Brain microvascular endothelial cell (primary cell): ENCODE results near the gene HEPN1.

ENCODE experiments used
- DNase-seq: peaks from one replicate; pipeline ENCODE4 v3.0.0-alpha.2; 2020
- H3K27ac ChIP-seq: fragments of 250-450 bp; sonication (Bioruptor Pico); 2 replicates; pipeline ENCODE4 v1.5.1; 2020; ENCODE audit warnings: mild to moderate bottlenecking, moderate library complexity
- H3K27me3 ChIP-seq: fragments of 250-450 bp; sonication (Bioruptor Pico); replicated peaks from 2 replicates; pipeline ENCODE4 v1.5.1; 2020; ENCODE audit warnings: mild to moderate bottlenecking
- H3K36me3 ChIP-seq: fragments of 250-450 bp; sonication (Bioruptor Pico); replicated peaks from 2 replicates; pipeline ENCODE4 v1.5.1; 2020; ENCODE audit warnings: mild to moderate bottlenecking
- H3K4me3 ChIP-seq: 2 replicates; pipeline ENCODE4 v1.5.1; 2011; ENCODE audit warnings: low read depth, mild to moderate bottlenecking, control low read depth, low read length, moderate library complexity
- in situ Hi-C: cut with HindIII; loops from 2 replicates; pipeline ENCODE4 v1.10.0; 2017; ENCODE audit warnings: low sequenced_read_pairs, low pct_ligation_motif_present
- TF ChIP-seq, protein P1 (sequence below): IDR thresholded peaks from 2 replicates; pipeline ENCODE4 v1.5.1; 2011; ENCODE audit warnings: low read depth, mild to moderate bottlenecking, moderate library complexity, low read length, control low read depth, inconsistent platforms; ENCODE audit errors: missing control alignments

Gene HEPN1

DNA sequence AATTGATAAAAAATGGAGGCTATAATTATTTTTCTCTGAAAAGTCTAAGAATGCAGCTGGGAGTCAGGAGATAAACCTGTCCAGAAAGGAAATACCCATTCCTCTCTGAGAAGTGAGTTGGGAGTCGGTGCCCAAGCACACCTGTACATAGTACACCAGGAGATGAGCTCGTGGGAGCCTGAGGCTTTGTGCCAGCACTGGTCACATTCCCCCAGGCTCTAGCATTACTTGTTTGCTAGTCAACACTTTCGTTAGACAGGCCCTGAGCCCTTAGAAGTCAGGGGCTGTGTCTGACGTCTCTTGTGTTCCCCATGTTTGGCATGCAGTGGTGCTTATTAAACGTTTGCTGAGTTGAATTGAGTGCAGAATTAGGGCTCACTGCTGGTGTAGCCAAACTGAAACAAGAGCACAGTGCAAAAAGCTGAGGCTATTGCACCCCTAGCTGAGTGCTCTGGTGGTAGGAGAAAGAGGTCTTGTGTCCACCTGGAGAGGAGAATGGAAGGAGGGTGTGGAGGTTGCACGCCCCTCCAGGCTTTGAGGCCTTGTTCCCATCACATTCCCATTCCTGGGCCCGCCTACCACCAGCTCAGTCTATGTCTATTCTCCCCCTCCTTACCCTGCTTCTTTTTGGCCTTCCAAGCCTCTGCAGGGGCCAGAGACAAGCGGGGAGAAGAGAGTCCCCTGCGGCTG, 28.2 kb upstream of the HEPN1 start:
- no peaks in the 10 kb centered on the region for H3K36me3 ChIP-seq
- TF ChIP-seq, protein P1, sequence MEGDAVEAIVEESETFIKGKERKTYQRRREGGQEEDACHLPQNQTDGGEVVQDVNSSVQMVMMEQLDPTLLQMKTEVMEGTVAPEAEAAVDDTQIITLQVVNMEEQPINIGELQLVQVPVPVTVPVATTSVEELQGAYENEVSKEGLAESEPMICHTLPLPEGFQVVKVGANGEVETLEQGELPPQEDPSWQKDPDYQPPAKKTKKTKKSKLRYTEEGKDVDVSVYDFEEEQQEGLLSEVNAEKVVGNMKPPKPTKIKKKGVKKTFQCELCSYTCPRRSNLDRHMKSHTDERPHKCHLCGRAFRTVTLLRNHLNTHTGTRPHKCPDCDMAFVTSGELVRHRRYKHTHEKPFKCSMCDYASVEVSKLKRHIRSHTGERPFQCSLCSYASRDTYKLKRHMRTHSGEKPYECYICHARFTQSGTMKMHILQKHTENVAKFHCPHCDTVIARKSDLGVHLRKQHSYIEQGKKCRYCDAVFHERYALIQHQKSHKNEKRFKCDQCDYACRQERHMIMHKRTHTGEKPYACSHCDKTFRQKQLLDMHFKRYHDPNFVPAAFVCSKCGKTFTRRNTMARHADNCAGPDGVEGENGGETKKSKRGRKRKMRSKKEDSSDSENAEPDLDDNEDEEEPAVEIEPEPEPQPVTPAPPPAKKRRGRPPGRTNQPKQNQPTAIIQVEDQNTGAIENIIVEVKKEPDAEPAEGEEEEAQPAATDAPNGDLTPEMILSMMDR: no peak
- no peak overlapping the region for H3K27ac ChIP-seq

DNA sequence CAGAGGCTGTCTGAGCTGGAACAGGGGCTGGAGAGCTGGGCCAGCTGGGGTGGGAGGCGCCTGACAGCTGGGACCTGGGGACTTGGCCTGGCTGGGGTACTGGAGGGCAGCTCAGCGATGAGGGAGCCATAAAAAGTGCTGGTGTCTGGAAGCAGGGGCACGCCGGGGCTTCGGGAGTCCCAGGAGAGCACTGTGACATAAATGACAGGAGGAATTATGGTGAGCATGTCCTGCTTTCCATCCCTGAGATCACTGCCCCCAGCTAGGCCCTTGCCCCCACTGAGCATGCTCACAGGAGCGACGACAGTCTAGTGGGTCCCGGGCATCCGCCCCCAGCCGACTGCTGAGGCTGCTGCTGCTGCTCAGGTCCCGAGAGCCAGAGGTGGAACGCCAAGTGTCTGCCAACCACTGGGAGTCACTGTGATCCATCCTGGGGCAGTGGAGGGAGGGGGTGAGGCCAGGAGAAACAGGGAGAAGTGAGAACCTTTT, 27.6 kb upstream of the HEPN1 start:
- TF ChIP-seq, protein P1: peak; percentile 36
- in situ Hi-C loops: no loop called here
- Histone ChIP-seq H3K36me3 (no peaks in the 10 kb centered on the region), H3K27me3 (no peaks in the 10 kb centered on the region), H3K4me3 (no peak overlapping the region), H3K27ac (no peak overlapping the region)
- no peak for DNase-seq

More for the DNA sequence above, 28.2 kb upstream of the HEPN1 start:
- Histone ChIP-seq H3K4me3 (no peak overlapping the region), H3K27me3 (no peaks in the 10 kb centered on the region)
- DNase-seq: no peak
- in situ Hi-C loops: no loop called here

DNA sequence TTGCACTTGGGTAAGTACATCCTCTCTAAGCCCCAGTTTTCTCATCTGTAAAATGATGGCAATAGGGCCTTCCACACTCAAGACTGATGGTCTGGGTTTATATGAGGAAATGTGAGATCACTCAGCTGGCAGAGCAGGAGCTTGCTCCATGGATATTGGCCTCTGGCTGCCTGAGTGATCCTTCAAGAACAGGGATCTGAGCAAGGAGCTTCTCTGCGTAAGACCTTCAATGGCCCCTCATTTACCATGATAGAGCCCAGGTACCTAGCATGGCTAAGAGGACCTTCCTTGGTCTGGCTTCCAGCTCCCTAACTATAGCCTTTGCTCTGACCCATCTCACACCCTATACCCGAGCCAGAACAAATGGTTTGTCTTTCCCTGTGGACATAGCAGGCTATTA, 26.9 kb upstream of the HEPN1 start:
- in situ Hi-C loops: no loop called here
- no peak for DNase-seq
- no peak overlapping the region for H3K27ac ChIP-seq

DNA sequence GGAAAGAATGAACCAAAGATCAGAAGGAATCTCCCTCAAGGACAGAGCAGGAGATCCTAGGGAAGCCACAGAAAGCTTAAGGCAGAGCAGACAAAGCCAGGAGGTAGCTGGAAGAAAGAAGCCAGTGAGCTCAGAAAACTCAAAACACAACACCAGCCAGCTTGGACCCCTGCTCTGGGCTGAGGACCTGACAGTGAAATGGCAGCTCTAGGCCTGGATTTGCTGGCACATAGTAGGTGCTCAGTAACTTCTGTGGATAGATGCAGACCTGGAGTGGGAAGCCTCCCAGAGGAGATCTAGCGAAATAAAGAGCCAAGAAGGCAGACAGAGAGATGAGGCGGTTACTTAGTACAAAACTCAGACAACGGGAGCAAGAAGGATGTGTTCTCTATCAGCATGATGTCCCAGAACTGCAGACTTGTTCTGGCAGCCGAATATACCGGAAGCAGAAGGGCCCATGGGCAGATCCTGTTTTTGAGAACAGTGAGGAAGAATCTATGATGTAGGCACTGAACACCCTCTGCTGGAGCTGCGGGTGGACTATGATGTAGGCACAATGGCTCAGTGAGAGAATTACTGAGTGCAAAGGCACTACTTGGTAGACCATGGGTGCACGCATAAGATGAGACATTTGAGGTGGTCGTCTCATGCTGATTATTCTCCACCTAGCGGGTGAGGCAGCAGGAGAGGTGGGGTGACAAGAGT, 26.1 kb upstream of the HEPN1 start:
- no peaks in the 10 kb centered on the region for H3K27me3 ChIP-seq
- DNase-seq: no peak

More for the DNA sequence above, 26.9 kb upstream of the HEPN1 start:
- Histone ChIP-seq H3K27me3 (no peaks in the 10 kb centered on the region), H3K4me3 (no peak overlapping the region), H3K36me3 (no peaks in the 10 kb centered on the region)
- TF ChIP-seq, protein P1: no peak

DNA sequence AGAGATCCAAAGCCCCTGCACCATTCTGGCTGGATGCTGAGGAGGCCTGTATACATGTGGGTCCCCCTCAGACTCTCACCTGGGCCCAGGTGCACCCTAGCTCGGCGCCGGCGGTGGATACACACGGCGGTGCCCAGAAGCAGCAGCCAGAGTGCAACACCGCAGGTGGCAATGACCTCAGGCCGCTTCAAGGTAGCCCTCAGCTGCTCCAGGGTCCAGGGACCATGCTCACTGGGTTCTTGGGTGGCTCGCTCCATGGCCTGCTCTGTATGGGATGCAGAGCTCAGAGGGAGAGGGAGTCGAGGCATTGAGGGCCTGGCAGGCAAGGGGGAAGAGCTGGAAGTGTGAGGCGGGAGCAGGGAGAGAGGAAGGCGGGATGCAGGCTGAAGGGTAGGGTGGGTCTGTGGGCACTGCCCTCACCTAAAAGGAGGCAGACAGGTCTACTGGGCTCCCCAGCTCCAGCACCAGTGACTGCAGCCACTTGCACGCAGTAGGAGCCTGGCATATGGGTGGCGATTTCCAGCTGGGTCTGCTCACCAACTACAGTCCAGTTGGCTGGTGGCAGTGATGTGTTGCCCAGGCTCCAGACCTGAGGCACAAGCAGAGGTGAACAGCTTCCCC, 25.2 kb upstream of the HEPN1 start:
- in situ Hi-C loops: no loop called here
- Histone ChIP-seq H3K27me3 (no peaks in the 10 kb centered on the region), H3K4me3 (no peak overlapping the region), H3K27ac (no peak overlapping the region), H3K36me3 (no peaks in the 10 kb centered on the region)
- TF ChIP-seq, protein P1: no peak
- no peak for DNase-seq

More for the DNA sequence above, 26.1 kb upstream of the HEPN1 start:
- Histone ChIP-seq H3K36me3 (no peaks in the 10 kb centered on the region), H3K27ac (no peak overlapping the region), H3K4me3 (no peak overlapping the region)
- in situ Hi-C loops: no loop called here
- TF ChIP-seq, protein P1: no peak
